ENCODE results near the gene SLC35B3.
"Not testable (repeated sequence)": the region's sequence is repeated elsewhere in the genome, so short reads cannot be mapped to it uniquely, and the experiment has no call there.

SLC35B3 gene

GRCh38 chr6:8441452-8441851 is 6.1 kb upstream of the SLC35B3 start:
- Histone ChIP-seq H3K4me1 (ENCODE audit: control insufficient read depth, insufficient read depth, low read length) (no peaks in the 10 kb centered on the region), H3K9ac (ENCODE audit: low read length) (no peak overlapping the region), H3K27ac (ENCODE audit: low read depth, low read length) (no peak overlapping the region), H3K27me3 (ENCODE audit: control insufficient read depth, insufficient read depth, low read length) (no peaks in the 10 kb centered on the region), H3K9me3 (ENCODE audit: control insufficient read depth, insufficient read depth, low read depth, low read length) (no peaks in the 10 kb centered on the region), H3K36me3 (ENCODE audit: control insufficient read depth, insufficient read depth, low read length) (no peaks in the 10 kb centered on the region), H3K4me3 (ENCODE audit: low read depth, low read length) (no peak overlapping the region)

GRCh38 chr6:8439601-8440268 is 4.4 kb upstream of the SLC35B3 start:
- no peak overlapping the region for H3K4me3 ChIP-seq (ENCODE audit: low read depth, low read length)

GRCh38 chr6:8437813-8438212 is 2.5 kb upstream of the SLC35B3 start:
- Histone ChIP-seq H3K36me3 (ENCODE audit: control insufficient read depth, insufficient read depth, low read length) (no peaks in the 10 kb centered on the region), H3K9me3 (ENCODE audit: control insufficient read depth, insufficient read depth, low read depth, low read length) (no peaks in the 10 kb centered on the region), H3K4me3 (ENCODE audit: low read depth, low read length) (no peak overlapping the region), H3K4me1 (ENCODE audit: control insufficient read depth, insufficient read depth, low read length) (peaks cover 12% of the 10 kb centered on the region), H3K27me3 (ENCODE audit: control insufficient read depth, insufficient read depth, low read length) (no peaks in the 10 kb centered on the region), H3K27ac (ENCODE audit: low read depth, low read length) (no peak overlapping the region), H3K9ac (ENCODE audit: low read length) (no peak overlapping the region)

More at GRCh38 chr6:8439601-8440268, 4.4 kb upstream of the SLC35B3 start:
- Histone ChIP-seq H3K4me1 (ENCODE audit: control insufficient read depth, insufficient read depth, low read length) (0 out of 2 replicates have a peak, but pooled peaks cover 4% of the 10 kb centered on the region), H3K9ac (ENCODE audit: low read length) (no peak overlapping the region), H3K9me3 (ENCODE audit: control insufficient read depth, insufficient read depth, low read depth, low read length) (no peaks in the 10 kb centered on the region), H3K27me3 (ENCODE audit: control insufficient read depth, insufficient read depth, low read length) (no peaks in the 10 kb centered on the region), H3K27ac (ENCODE audit: low read depth, low read length) (no peak overlapping the region), H3K36me3 (ENCODE audit: control insufficient read depth, insufficient read depth, low read length) (no peaks in the 10 kb centered on the region)

GRCh38 chr6:8436966-8437365 is 1.6 kb upstream of the SLC35B3 start:
- no peaks in the 10 kb centered on the region for H3K9me3 ChIP-seq (ENCODE audit: control insufficient read depth, insufficient read depth, low read depth, low read length)
- H3K9ac ChIP-seq (ENCODE audit: low read length): no peak overlapping the region
- no peaks in the 10 kb centered on the region for H3K27me3 ChIP-seq (ENCODE audit: control insufficient read depth, insufficient read depth, low read length)
- H3K27ac ChIP-seq (ENCODE audit: low read depth, low read length): no peak overlapping the region
- H3K4me3 ChIP-seq (ENCODE audit: low read depth, low read length): no peak overlapping the region
- H3K36me3 ChIP-seq (ENCODE audit: control insufficient read depth, insufficient read depth, low read length): no peaks in the 10 kb centered on the region
- peaks cover 12% of the 10 kb centered on the region for H3K4me1 ChIP-seq (ENCODE audit: control insufficient read depth, insufficient read depth, low read length)

- H3K27me3 ChIP-seq (ENCODE audit: control insufficient read depth, insufficient read depth, low read length): no peaks in the 10 kb centered on the region
- H3K27ac ChIP-seq (ENCODE audit: low read depth, low read length): peak overlapping the region; percentile 71; the same call in 1 of the 2 replicates
- no peaks in the 10 kb centered on the region for H3K36me3 ChIP-seq (ENCODE audit: control insufficient read depth, insufficient read depth, low read length)
- H3K4me1 ChIP-seq (ENCODE audit: control insufficient read depth, insufficient read depth, low read length): peaks cover 12% of the 10 kb centered on the region
- H3K9ac ChIP-seq (ENCODE audit: low read length): peak overlapping the region; percentile 77
- no peaks in the 10 kb centered on the region for H3K9me3 ChIP-seq (ENCODE audit: control insufficient read depth, insufficient read depth, low read depth, low read length)
- H3K4me3 ChIP-seq (ENCODE audit: low read depth, low read length): peak overlapping the region; percentile 92
Measured at GRCh38 chr6:8435845-8436168, 462 bp upstream of the SLC35B3 start.

GRCh38 chr6:8434727-8435092 is 635 bp downstream of the SLC35B3 start:
- Histone ChIP-seq H3K4me3 (ENCODE audit: low read depth, low read length) (peak overlapping the region; percentile 92), H3K9ac (ENCODE audit: low read length) (peak overlapping the region; percentile 82), H3K27me3 (ENCODE audit: control insufficient read depth, insufficient read depth, low read length) (no peaks in the 10 kb centered on the region), H3K27ac (ENCODE audit: low read depth, low read length) (peak overlapping the region; percentile 64; the same call in 1 of the 2 replicates), H3K4me1 (ENCODE audit: control insufficient read depth, insufficient read depth, low read length) (peaks cover 12% of the 10 kb centered on the region), H3K9me3 (ENCODE audit: control insufficient read depth, insufficient read depth, low read depth, low read length) (no peaks in the 10 kb centered on the region), H3K36me3 (ENCODE audit: control insufficient read depth, insufficient read depth, low read length) (0 out of 2 replicates have a peak, but pooled peaks cover 3% of the 10 kb centered on the region)

GRCh38 chr6:8432614-8433013 is 2.7 kb downstream of the SLC35B3 start:
- no peak overlapping the region for H3K4me3 ChIP-seq (ENCODE audit: low read depth, low read length)
- H3K27ac ChIP-seq (ENCODE audit: low read depth, low read length): no peak overlapping the region
- H3K9me3 ChIP-seq (ENCODE audit: control insufficient read depth, insufficient read depth, low read depth, low read length): no peaks in the 10 kb centered on the region
- peaks cover 14% of the 10 kb centered on the region for H3K36me3 ChIP-seq (ENCODE audit: control insufficient read depth, insufficient read depth, low read length)
- no peak overlapping the region for H3K9ac ChIP-seq (ENCODE audit: low read length)
- H3K4me1 ChIP-seq (ENCODE audit: control insufficient read depth, insufficient read depth, low read length): peaks cover 12% of the 10 kb centered on the region
- H3K27me3 ChIP-seq (ENCODE audit: control insufficient read depth, insufficient read depth, low read length): no peaks in the 10 kb centered on the region

- H3K4me3 ChIP-seq (ENCODE audit: low read depth, low read length): no peak overlapping the region
- H3K4me1 ChIP-seq (ENCODE audit: control insufficient read depth, insufficient read depth, low read length): peaks cover 8% of the 10 kb centered on the region
- H3K36me3 ChIP-seq (ENCODE audit: control insufficient read depth, insufficient read depth, low read length): peaks cover 39% of the 10 kb centered on the region
- H3K27ac ChIP-seq (ENCODE audit: low read depth, low read length): no peak overlapping the region
- 0 out of 2 replicates have a peak, but pooled peaks cover 5% of the 10 kb centered on the region for H3K9me3 ChIP-seq (ENCODE audit: control insufficient read depth, insufficient read depth, low read depth, low read length)
- no peak overlapping the region for H3K9ac ChIP-seq (ENCODE audit: low read length)
- H3K27me3 ChIP-seq (ENCODE audit: control insufficient read depth, insufficient read depth, low read length): no peaks in the 10 kb centered on the region
Measured at GRCh38 chr6:8429821-8430220, 5.5 kb downstream of the SLC35B3 start.

GRCh38 chr6:8426544-8426943 is 8.8 kb downstream of the SLC35B3 start:
- H3K36me3 ChIP-seq (ENCODE audit: control insufficient read depth, insufficient read depth, low read length): peaks cover 39% of the 10 kb centered on the region
- not testable (repeated sequence) for H3K27me3 ChIP-seq (ENCODE audit: control insufficient read depth, insufficient read depth, low read length); H3K27ac ChIP-seq (ENCODE audit: low read depth, low read length); H3K4me3 ChIP-seq (ENCODE audit: low read depth, low read length); H3K9me3 ChIP-seq (ENCODE audit: control insufficient read depth, insufficient read depth, low read depth, low read length); H3K9ac ChIP-seq (ENCODE audit: low read length); H3K4me1 ChIP-seq (ENCODE audit: control insufficient read depth, insufficient read depth, low read length)

- Histone ChIP-seq H3K36me3 (ENCODE audit: control insufficient read depth, insufficient read depth, low read length) (peaks cover 18% of the 10 kb centered on the region), H3K4me3 (ENCODE audit: low read depth, low read length) (no peak overlapping the region), H3K9me3 (ENCODE audit: control insufficient read depth, insufficient read depth, low read depth, low read length) (no peaks in the 10 kb centered on the region), H3K9ac (ENCODE audit: low read length) (no peak overlapping the region), H3K27ac (ENCODE audit: low read depth, low read length) (no peak overlapping the region), H3K27me3 (ENCODE audit: control insufficient read depth, insufficient read depth, low read length) (no peaks in the 10 kb centered on the region), H3K4me1 (ENCODE audit: control insufficient read depth, insufficient read depth, low read length) (peaks cover 6% of the 10 kb centered on the region; the same call in 1 of the 2 replicates)
Measured at GRCh38 chr6:8420031-8420588, 15.2 kb downstream of the SLC35B3 start.

- no peaks in the 10 kb centered on the region for H3K27me3 ChIP-seq (ENCODE audit: control insufficient read depth, insufficient read depth, low read length)
- H3K4me3 ChIP-seq (ENCODE audit: low read depth, low read length): no peak overlapping the region
- peaks cover 3% of the 10 kb centered on the region; the same call in 1 of the 2 replicates for H3K9me3 ChIP-seq (ENCODE audit: control insufficient read depth, insufficient read depth, low read depth, low read length)
- no peak overlapping the region for H3K27ac ChIP-seq (ENCODE audit: low read depth, low read length)
- H3K36me3 ChIP-seq (ENCODE audit: control insufficient read depth, insufficient read depth, low read length): peaks cover 35% of the 10 kb centered on the region
- H3K4me1 ChIP-seq (ENCODE audit: control insufficient read depth, insufficient read depth, low read length): peaks cover 6% of the 10 kb centered on the region; the same call in 1 of the 2 replicates
- no peak overlapping the region for H3K9ac ChIP-seq (ENCODE audit: low read length)
Measured at GRCh38 chr6:8415913-8416312, 19.4 kb downstream of the SLC35B3 start.

Measured in HUES6 (cell line).